EL (cell line): ENCODE data around the gene ARMCX4.
"Not testable (repeated sequence)": the region's sequence is repeated elsewhere in the genome, so short reads cannot be mapped to it uniquely, and the experiment has no call there.

ENCODE experiments used
- DNase-seq: peaks from one replicate; pipeline ENCODE4 v3.0.0-alpha.2; 2016

The ARMCX4 gene

DNA sequence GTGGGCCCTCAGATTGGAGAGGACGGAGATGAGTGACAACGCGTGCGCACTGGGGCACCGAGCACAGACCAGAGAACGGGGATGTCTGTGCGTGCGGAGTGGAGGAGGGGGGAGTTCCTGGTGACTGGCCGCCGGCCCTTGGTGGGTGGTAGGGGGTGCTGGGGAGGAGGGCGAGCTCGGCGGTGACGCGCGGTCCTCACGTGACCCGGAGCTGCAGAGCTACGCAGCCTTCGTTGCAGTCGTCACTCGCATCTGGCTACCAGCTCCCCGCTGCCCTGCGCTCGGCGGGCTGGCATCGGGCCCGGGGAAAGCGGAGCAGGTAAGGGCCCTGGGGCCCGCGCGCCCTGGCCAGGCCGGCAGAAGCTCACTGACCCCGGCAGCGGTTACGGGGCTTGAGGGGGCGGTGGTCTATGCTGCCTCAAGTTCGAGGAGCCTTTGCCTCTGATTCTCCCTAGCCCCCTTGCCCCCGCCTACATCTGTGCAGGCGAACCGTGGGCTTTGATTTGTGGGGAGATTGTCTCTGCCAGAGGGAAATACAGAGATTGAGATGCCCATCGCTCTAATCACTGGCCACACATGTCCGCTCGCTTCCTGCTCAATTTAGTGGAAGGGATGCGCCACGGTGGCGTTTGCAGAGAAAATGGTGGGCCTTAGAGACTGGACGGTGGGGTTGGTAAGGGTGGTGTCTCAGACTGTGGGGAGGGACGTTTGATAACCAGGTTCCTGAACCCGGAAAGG lies at the start of gene ARMCX4:
Gene ARMCX4, plus strand, starts transcription at position 245 of the 738 bp plus-strand sequence. CDS start 3,134 bp downstream, outside the sequence.
- peak; percentile 64 for DNase-seq

DNA sequence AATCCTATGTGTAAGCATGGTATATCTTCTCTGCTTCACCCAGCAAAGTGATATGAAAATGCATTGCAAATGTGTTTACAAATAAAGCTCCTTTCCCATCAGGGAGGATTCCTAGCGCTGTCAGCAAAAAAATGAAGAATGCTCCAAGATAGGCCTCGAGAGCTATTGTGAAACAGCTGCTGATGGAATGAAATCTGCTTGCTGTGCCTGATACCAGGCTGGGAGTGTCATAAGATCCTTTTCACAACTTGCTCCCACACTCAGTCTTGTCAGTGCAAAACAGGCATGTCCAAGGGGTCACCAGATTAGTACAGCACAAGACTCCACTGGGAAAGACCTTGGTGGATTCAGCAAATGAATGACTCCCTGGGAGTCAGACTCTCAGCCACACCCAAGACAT lies 43.2 kb upstream of the ARMCX4 start:
- no peak for DNase-seq

DNA sequence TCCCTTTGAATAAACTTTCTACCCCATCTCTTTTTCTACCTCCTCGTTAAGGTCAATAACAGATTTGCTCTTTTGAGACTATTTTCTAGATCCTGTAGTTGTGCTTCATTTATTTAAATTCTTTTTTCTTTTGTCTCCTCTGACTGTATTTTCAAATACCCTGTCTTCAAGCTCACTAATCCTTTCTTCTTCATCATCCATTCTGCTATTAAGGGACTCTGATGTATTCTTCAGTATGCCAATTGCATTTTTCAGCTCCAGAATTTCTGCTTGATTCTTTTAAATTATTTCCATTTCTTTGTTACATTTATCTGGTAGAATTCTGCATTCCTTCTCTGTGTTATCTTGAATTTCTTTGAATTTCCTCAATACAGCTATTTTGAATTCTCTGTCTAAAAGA lies 36.0 kb upstream of the ARMCX4 start:
- DNase-seq = no peak

DNA sequence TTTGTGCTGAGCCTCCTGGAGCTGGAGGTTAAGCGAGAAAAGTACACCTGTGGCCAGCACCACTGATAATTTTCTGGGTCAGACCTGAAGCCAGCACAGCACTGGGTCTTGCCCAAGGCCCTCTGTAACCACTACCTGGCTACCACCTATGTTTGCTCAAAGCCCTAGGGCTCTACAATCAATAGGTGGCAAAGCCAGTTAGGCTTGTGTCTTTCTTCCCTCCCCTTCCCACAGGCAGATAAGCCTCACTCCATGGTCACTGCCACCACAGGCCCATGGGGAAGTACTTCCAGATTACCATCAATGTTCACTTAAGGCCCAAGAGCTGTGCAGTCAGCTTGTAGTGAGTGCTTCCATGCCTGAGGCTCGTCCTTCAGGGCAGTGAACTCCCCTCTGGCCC lies 35.2 kb upstream of the ARMCX4 start:
- no peak for DNase-seq

DNA sequence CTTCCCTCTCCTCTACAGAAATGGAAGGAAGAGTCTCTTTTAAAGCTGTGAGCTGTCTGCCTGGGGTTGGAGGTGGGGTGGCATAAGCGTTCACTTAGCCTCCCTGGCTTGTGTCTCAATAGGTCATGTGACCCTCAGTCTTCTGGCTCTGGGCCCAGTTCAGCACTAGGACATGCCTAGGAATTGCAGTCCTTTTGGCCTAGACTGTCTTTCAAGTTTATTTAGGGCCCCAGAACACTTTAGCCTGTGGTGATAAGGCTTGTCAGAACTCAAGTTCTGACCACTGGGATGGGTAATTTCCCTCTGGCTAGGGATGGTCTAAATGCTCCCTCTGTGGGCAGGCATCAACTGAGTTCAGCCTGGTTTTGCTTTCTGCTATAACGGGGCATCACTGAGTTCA lies 34.3 kb upstream of the ARMCX4 start:
- DNase-seq = no peak

DNA sequence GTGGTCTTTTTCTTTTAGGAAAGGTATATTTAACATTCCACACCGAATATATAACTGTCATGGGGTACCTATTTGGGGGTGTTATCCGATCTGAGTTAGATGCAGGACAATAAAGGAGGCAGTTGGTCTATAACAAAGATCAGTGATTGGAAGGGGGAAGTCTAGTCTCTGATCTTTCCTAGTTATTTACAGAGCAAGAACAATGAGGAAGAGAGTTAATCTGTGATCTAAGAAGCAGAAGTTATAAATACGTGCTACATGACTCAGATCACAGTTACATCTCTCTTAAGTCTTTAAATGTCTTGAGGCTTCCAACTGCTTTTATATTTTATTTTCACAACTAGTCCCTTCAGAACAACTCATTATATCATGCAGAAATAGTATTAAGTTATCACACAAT lies 33.2 kb upstream of the ARMCX4 start:
- peak; percentile 3 for DNase-seq

DNA sequence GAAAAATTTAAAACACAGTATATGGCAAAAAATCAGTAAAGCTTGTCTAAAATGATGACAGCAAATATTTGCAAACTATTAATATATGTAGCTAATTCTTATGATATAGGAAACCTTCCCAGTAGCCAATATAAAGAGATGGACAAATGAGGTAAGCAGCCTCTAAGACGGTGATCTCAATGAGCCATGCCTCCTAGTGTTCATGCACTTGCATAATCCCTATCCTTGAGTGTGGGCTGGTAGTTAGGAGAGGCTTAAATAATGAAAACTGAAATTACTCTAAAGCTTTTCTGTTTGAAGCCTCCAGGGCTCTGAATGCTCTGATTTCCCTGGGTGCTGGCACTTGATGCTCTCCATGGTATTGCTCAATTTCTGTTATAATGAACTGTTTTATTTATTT lies 24.6 kb upstream of the ARMCX4 start:
- no peak for DNase-seq

DNA sequence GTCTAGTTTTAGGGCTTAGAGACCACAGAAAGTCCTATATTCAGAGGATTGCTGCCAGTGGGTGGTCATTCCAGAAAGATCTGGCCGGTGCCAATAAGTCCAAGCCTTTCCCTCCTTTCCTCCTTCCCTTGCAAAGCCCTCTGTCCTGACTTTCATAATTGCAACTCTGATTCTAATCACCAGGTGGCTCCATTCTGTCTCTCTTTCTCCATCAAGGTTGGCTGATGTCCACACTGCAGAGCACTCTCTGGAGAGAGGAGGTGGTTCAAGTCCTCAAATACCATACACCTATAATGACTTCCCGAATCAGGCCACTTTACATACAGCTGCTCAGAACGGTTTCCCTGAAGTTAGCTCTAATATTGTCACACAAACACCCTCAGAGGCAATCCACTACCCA lies 22.4 kb upstream of the ARMCX4 start:
- DNase-seq = peak; percentile 13

DNA sequence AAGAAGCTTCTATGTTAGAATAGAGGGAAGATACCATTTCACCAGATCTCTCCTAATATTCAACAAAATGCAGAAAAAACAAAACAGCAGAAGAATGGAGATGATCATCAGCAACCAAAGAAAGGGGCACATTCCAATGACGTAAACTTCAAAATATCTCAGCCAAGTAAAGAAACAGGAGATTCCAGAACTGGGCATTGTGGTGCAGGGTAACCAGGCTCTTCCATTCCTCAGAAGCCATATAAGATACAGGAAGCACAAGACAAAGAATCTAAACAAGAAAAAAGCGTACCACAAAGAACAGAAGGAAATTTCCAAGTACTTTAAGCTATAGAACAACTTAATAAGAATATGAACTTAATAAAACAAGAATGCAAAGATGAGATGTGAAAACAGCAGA lies 6.9 kb upstream of the ARMCX4 start:
- peak; percentile 15 for DNase-seq

DNA sequence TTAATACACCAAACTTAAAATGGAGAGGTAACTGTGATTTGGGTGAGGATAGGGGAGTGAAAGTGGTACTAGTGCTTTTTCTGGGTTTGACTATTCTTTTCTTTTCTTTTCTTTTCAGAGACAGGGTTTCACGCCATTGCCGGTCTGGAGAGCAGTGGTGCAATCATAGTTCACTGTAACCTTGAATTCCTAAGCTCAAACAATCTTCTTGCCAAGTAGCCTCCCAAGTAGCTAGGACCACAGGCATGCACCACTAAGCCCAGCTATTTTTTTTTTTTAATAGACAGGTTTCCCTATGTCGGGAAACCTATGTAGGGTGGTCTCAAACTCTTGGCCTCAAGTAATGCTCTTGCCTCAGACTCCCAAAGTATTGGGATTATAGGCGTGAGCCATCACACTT lies 3.0 kb upstream of the ARMCX4 start:
- DNase-seq = no peak

DNA sequence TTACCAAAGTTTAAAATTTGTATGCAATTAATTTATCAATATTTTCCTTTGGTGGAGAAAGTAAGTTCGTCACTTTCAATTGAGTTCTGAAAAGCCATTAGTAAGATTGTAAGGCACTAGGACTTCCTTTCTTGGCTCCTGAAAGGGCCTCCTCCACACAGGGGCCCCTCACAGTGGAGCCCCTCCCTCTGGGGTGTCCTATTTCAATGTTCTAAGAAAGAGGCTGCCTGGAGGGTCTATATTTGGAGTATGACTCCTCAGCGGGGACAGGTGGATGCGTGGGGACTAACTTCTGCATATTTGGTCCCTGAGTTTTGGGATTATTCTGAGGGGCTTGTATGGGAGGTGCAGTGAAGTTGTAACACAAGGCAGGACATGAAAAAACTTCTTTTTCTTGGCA lies 1.6 kb upstream of the ARMCX4 start:
- no peak for DNase-seq

DNA sequence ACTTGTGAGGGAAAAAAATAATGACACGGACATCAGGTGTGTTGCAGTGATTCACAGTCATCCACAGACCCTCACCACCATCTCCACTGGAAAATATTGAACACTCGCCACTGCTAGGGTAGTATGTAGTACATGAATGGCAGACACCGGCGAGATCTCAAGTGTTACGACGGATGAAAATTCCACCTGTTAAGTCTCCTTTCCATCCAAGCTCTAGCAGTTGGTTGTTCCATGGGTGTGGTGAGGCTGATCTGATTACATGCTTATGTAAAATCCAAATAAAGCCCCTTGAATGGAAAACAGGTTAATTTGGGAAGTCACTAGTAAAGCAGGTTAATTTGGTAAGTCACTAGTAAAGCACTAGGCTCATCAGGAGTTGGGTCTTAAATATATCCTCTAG lies 1.1 kb upstream of the ARMCX4 start:
- no peak for DNase-seq

DNA sequence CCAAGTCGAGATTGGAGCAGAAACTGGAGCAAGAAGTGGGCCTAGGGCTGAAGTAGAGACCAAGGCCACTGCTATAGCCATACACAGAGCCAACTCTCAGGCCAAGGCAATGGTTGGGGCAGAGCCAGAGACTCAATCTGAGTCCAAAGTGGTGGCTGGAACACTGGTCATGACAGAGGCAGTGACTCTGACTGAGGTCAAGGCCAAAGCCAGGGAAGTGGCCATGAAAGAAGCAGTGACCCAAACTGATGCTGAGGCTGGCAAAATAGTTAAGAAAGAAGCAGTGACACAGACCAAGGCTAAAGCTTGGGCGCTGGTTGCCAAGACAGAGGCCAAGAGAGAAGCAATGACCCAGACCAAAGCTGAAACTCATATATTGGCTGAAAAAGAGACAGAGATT lies 3.5 kb downstream of the ARMCX4 start:
- DNase-seq = no peak

DNA sequence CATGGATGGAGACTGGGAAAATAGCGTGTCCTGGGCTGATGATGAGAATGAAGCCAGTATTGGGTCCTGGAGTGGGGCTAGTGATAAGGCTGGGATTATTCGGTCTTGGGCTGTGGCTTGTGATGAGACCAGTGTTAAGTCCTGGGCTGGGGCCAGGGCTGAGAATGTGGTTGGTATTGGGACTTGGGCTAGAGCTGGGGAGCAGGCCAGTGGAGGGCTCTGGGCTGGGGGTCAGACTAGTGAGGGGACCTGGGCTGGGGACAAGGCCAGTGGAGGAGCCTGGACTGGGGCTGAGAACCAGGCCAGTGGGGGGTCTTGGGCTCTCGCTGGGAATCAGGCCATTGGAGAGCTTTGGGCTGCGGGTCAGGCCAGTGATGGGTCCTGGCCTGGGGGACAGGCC lies 6.7 kb downstream of the ARMCX4 start:
- DNase-seq = no peak

DNA sequence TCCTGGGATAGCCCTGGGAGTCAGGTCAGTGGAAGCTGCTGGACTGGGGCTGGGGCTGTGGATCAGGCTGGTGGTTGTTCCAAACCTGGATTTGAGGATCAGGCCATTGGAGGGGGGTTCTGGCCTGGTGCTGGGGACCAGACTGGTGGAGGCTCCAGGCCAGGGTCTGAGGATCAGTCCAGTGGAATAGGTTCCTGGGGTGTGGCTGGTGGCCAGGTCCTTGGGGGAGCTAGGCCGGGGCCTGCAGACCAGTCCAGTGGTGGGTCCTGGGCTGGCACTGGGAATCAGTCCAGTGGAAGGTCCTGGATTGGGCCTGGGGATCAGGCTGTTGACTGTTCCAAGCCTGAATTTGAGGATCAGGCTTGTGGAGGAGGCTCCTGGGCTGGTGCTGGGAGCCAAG lies 8.0 kb downstream of the ARMCX4 start:
- DNase-seq = no peak

DNA sequence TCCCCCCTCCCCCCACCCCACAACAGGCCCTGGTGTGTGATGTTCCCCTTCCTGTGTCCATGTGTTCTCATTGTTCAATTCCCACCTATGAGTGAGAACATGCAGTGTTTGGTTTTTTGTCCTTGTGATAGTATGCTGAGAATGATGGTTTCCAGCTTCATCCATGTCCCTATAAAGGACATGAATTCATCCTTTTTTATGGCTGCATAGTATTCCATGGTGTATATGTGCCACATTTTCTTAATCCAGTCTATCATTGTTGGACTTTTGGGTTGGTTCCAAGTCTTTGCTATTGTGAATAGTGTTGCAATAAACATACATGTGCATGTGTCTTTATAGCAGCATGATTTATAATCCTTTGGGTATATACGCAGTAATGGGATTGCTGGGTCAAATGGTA lies 17.7 kb downstream of the ARMCX4 start:
- DNase-seq = not testable (repeated sequence)

DNA sequence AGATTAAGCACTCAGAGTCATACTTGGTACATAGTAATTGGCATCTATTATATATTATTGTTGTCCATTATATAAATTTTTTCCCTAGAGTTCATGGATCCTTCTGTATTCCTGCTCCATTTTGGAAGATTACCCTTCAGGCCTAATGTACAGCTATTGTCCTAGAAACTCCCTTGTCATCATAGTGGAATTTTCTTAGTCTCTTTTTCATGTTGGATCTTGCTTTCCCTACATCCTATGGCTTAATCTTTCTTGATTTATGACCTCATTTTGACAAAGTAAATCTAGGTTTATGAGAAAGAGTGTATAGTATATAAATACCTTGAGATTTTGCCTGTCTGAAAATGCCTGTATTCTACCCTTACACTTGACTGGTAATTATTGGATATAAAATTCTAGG lies 22.1 kb downstream of the ARMCX4 start:
- no peak for DNase-seq

DNA sequence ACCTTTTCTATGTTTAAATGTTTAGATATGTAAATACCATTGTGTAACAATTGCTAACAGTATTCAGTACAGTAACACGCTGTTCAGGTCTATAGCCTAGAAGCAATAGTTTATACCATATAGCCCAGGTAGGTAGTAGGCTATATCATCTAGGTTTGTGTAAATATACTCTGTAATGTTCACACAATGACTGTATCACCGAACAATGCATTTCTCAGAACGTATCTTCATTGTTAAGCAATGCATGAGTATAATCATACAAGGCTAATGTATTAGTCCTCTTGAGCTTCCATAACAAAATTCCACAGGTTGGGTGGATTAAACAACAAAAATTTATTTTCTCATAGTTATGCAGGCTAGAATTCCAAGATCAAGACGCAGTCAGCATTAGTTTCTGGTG lies 22.7 kb downstream of the ARMCX4 start:
- no peak for DNase-seq

DNA sequence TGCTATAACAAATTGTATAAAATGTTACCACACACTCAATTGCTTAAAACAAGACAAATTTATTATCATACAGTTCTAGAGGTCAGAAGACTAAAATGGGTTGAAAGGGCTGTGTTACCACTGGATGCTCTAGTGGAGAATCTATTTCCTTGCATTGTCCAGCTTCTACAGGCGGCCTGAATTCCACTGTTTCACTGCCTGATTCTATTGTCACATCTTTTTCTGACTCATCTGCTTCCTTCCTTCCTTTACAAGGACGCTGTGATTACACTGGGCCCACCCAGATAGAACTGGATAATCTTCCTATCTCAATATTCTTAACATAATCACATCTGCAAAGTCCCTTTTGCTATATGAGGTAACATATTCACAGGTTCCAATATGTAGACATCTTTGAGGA lies 45.7 kb downstream of the ARMCX4 start:
- no peak for DNase-seq
